Activated naive CD4-positive, alpha-beta T cell treated with anti-CD3 and anti-CD28 coated beads for 36 hours (primary cell): ENCODE results near the gene UBL5. TPM values are rescaled to one million over a fixed set of nuclear protein-coding genes. Genes with fewer than 3 reads are reported as not detected.

Experiments used
- CTCF ChIA-PET: fragments of 350-600 bp; sonication (Branson Sonifier 250); formaldehyde crosslinking; loops from one replicate; lab custom pipeline; 2021; ENCODE audit warnings: antibody characterized with exemption; lab: Charles Lee
- DNase-seq: peaks from one replicate; pipeline ENCODE4 v3.0.0-alpha.2; 2020
- H3K27ac Mint-ChIP-seq: one replicate; pipeline ENCODE4 v1.8.0; 2021; ENCODE audit warnings: mild to moderate bottlenecking, mixed read lengths
- H3K27me3 Mint-ChIP-seq: one replicate; pipeline ENCODE4 v1.8.0; 2021; ENCODE audit warnings: low read depth, mixed read lengths
- H3K36me3 Mint-ChIP-seq: one replicate; pipeline ENCODE4 v1.8.0; 2021; ENCODE audit warnings: low read depth, mixed read lengths
- H3K4me1 Mint-ChIP-seq: one replicate; pipeline ENCODE4 v1.8.0; 2021; ENCODE audit warnings: low read depth, mixed read lengths
- H3K4me3 Mint-ChIP-seq: one replicate; pipeline ENCODE4 v1.8.0; 2021; ENCODE audit warnings: mild to moderate bottlenecking, moderate library complexity, mixed read lengths
- H3K9me3 Mint-ChIP-seq: one replicate; pipeline ENCODE4 v1.8.0; 2021; ENCODE audit warnings: mixed read lengths
- intact Hi-C: fragments of 100-400 bp; cut with micrococcal nuclease; formaldehyde crosslinking; loops from one replicate; pipeline ENCODE4 v1.15.1; 2023
- total RNA-seq, 2 experiments: library from RNA; stranded (reverse); gene quantifications; one replicate each; pipeline ENCODE4 v1.2.3, GENCODE V29; 2021

The UBL5 gene
- total RNA-seq, 2 experiments from 2014 or later = 287 to 298 TPM

- peak overlapping the region; percentile 53 for H3K4me3 Mint-ChIP-seq
- H3K4me1 Mint-ChIP-seq = peaks cover 67% of the 10 kb centered on the region
- DNase-seq = peak; percentile 32
- peak overlapping the region; percentile 91 for H3K27ac Mint-ChIP-seq
- intact Hi-C loops = loop anchor here (2.0 kb wide), 3 partner anchors 23 to 57 kb away; partner anchors contain the start of genes FBXL12 and PIN1
- CTCF ChIA-PET = interaction anchor here (0.9 to 1.6 kb wide), 4 partner anchors 9 to 23 kb away, joined by 3 to 7 read pairs (median 3); partner anchors contain the start of gene PIN1
- peaks cover 2% of the 10 kb centered on the region for H3K36me3 Mint-ChIP-seq
- no peaks in the 10 kb centered on the region for H3K9me3 Mint-ChIP-seq
- no peaks in the 10 kb centered on the region for H3K27me3 Mint-ChIP-seq
These were observed 30.4 kb downstream of the UBL5 start for GRCh38 chr19:9857920-9858746.

- Mint-ChIP-seq H3K27me3 (no peaks in the 10 kb centered on the region), H3K9me3 (no peaks in the 10 kb centered on the region), H3K4me1 (peaks cover 72% of the 10 kb centered on the region), H3K4me3 (no peak overlapping the region), H3K36me3 (peaks cover 2% of the 10 kb centered on the region), H3K27ac (peak overlapping the region; percentile 91)
- DNase-seq = no peak
- intact Hi-C loops = loop anchor here (2.0 kb wide), 3 partner anchors 24 to 56 kb away; partner anchors contain the start of genes FBXL12 and PIN1
- CTCF ChIA-PET = interaction anchor here (0.9 to 1.0 kb wide), 2 partner anchors 13 to 24 kb away, joined by 3 read pairs; partner anchors contain the start of gene PIN1
These were observed 31.0 kb downstream of the UBL5 start for GRCh38 chr19:9858766-9859165.

- no peaks in the 10 kb centered on the region for H3K27me3 Mint-ChIP-seq
- intact Hi-C loops = no loop called here
- no peaks in the 10 kb centered on the region for H3K9me3 Mint-ChIP-seq
- peaks cover 80% of the 10 kb centered on the region for H3K4me1 Mint-ChIP-seq
- no peak overlapping the region for H3K27ac Mint-ChIP-seq
- H3K36me3 Mint-ChIP-seq = peaks cover 2% of the 10 kb centered on the region
- DNase-seq = no peak
- CTCF ChIA-PET = interaction anchor here (0.6 to 0.7 kb wide), 2 partner anchors 702 to 1103 kb away, joined by 3 read pairs; no protein-coding TSS in a partner anchor
- no peak overlapping the region for H3K4me3 Mint-ChIP-seq
These were observed 32.7 kb downstream of the UBL5 start for GRCh38 chr19:9860407-9860806.

GRCh38 chr19:9861503-9861902, 33.8 kb downstream of the UBL5 start:
- H3K9me3 Mint-ChIP-seq = no peaks in the 10 kb centered on the region
- no peaks in the 10 kb centered on the region for H3K27me3 Mint-ChIP-seq
- intact Hi-C loops = no loop called here
- H3K4me1 Mint-ChIP-seq = peaks cover 84% of the 10 kb centered on the region
- H3K4me3 Mint-ChIP-seq = no peak overlapping the region
- no peak for DNase-seq
- CTCF ChIA-PET = no interaction called here
- peaks cover 2% of the 10 kb centered on the region for H3K36me3 Mint-ChIP-seq
- H3K27ac Mint-ChIP-seq = no peak overlapping the region

- Mint-ChIP-seq H3K4me3 (peak overlapping the region; percentile 60), H3K4me1 (peaks cover 73% of the 10 kb centered on the region), H3K27me3 (no peaks in the 10 kb centered on the region), H3K9me3 (no peaks in the 10 kb centered on the region), H3K27ac (peak overlapping the region; percentile 54), H3K36me3 (peaks cover under 1% of the 10 kb centered on the region)
- intact Hi-C loops = loop anchor here (1.0 kb wide), 1 partner anchor 51 kb away; no protein-coding TSS in a partner anchor
- peak; percentile 42 for DNase-seq
- CTCF ChIA-PET = interaction anchor here (0.6 to 1.0 kb wide), 2 partner anchors 16 to 388 kb away, joined by 3 read pairs; no protein-coding TSS in a partner anchor
These were observed 35.2 kb downstream of the UBL5 start for GRCh38 chr19:9862938-9863337.

- intact Hi-C loops = loop anchor here (1.0 kb wide), 1 partner anchor 51 kb away; no protein-coding TSS in a partner anchor
- no peaks in the 10 kb centered on the region for H3K9me3 Mint-ChIP-seq
- peak overlapping the region; percentile 50 for H3K27ac Mint-ChIP-seq
- H3K36me3 Mint-ChIP-seq = no peaks in the 10 kb centered on the region
- peak overlapping the region; percentile 60 for H3K4me3 Mint-ChIP-seq
- peak; percentile 66 for DNase-seq
- peaks cover 65% of the 10 kb centered on the region for H3K4me1 Mint-ChIP-seq
- CTCF ChIA-PET = no interaction called here
- no peaks in the 10 kb centered on the region for H3K27me3 Mint-ChIP-seq
These were observed 36.0 kb downstream of the UBL5 start for GRCh38 chr19:9863759-9864158.

GRCh38 chr19:9865732-9866501, 38.2 kb downstream of the UBL5 start:
- no peaks in the 10 kb centered on the region for H3K27me3 Mint-ChIP-seq
- no peaks in the 10 kb centered on the region for H3K9me3 Mint-ChIP-seq
- H3K4me3 Mint-ChIP-seq = no peak overlapping the region
- H3K36me3 Mint-ChIP-seq = no peaks in the 10 kb centered on the region
- intact Hi-C loops = no loop called here
- CTCF ChIA-PET = interaction anchor here (2.2 kb wide), 1 partner anchor 9 kb away, joined by 7 read pairs; no protein-coding TSS in a partner anchor
- H3K27ac Mint-ChIP-seq = no peak overlapping the region
- DNase-seq = peak; percentile 49
- H3K4me1 Mint-ChIP-seq = peaks cover 46% of the 10 kb centered on the region

- no peaks in the 10 kb centered on the region for H3K27me3 Mint-ChIP-seq
- H3K36me3 Mint-ChIP-seq = no peaks in the 10 kb centered on the region
- H3K4me3 Mint-ChIP-seq = no peak overlapping the region
- DNase-seq = no peak
- CTCF ChIA-PET = interaction anchor here (0.7 kb wide), 1 partner anchor 71 kb away, joined by 5 read pairs; no protein-coding TSS in a partner anchor
- peaks cover 19% of the 10 kb centered on the region for H3K4me1 Mint-ChIP-seq
- intact Hi-C loops = no loop called here
- no peaks in the 10 kb centered on the region for H3K9me3 Mint-ChIP-seq
- no peak overlapping the region for H3K27ac Mint-ChIP-seq
These were observed 41.4 kb downstream of the UBL5 start for GRCh38 chr19:9868983-9869617.

GRCh38 chr19:9871626-9872338, 44.1 kb downstream of the UBL5 start:
- H3K9me3 Mint-ChIP-seq = no peaks in the 10 kb centered on the region
- no peaks in the 10 kb centered on the region for H3K27me3 Mint-ChIP-seq
- H3K36me3 Mint-ChIP-seq = no peaks in the 10 kb centered on the region
- no peak overlapping the region for H3K27ac Mint-ChIP-seq
- H3K4me1 Mint-ChIP-seq = peaks cover under 1% of the 10 kb centered on the region
- H3K4me3 Mint-ChIP-seq = no peak overlapping the region
- DNase-seq = no peak
- CTCF ChIA-PET = interaction anchor here (1.4 kb wide), 1 partner anchor 13 kb away, joined by 3 read pairs; no protein-coding TSS in a partner anchor
- intact Hi-C loops = no loop called here

GRCh38 chr19:9872618-9873242, 45.0 kb downstream of the UBL5 start:
- CTCF ChIA-PET = interaction anchor here (0.9 to 1.4 kb wide), 2 partner anchors 14 to 128 kb away, joined by 3 to 4 read pairs; no protein-coding TSS in a partner anchor
- Mint-ChIP-seq H3K9me3 (no peaks in the 10 kb centered on the region), H3K36me3 (no peaks in the 10 kb centered on the region), H3K4me3 (no peak overlapping the region), H3K27ac (no peak overlapping the region), H3K27me3 (no peaks in the 10 kb centered on the region), H3K4me1 (no peaks in the 10 kb centered on the region)
- no peak for DNase-seq
- intact Hi-C loops = no loop called here
